GM23338 (cell line): ENCODE data around the gene TICRR. TPM values are rescaled to one million over a fixed set of nuclear protein-coding genes. Genes with fewer than 3 reads are reported as not detected.
"Not testable (repeated sequence)": the region's sequence is repeated elsewhere in the genome, so short reads cannot be mapped to it uniquely, and the experiment has no call there.

Experiments used
- ATAC-seq: fragments of 200-7000 bp; cut with Tn5 transposase; 3 replicates; pipeline ENCODE4 v1.9.1; 2020
- DNase-seq: peaks from one replicate; pipeline ENCODE4 v3.0.0-alpha.2; 2015; ENCODE audit warnings: low spot score
- H2AFZ ChIP-seq: fragments of 200-600 bp; sonication (generic); 2 replicates; pipeline ENCODE4 v1.8.0; 2016; ENCODE audit warnings: antibody characterized with exemption, mild to moderate bottlenecking, moderate library complexity
- H3F3A ChIP-seq: fragments of 200-600 bp; sonication (generic); replicated peaks from 2 replicates; pipeline ENCODE4 v1.8.0; 2017; ENCODE audit warnings: antibody characterized with exemption, mixed run types, low read depth
- H3K27ac ChIP-seq: fragments of 200-600 bp; sonication (generic); 2 replicates; pipeline ENCODE4 v1.6.1; 2016; ENCODE audit warnings: low read depth
- H3K27me3 ChIP-seq: fragments of 200-600 bp; sonication (generic); 2 replicates; pipeline ENCODE4 v1.8.0; 2016; ENCODE audit warnings: mild to moderate bottlenecking, mixed run types, moderate library complexity; ENCODE audit not compliant: insufficient read depth
- H3K36me3 ChIP-seq: fragments of 200-600 bp; sonication (generic); 2 replicates; pipeline ENCODE4 v1.8.0; 2016; ENCODE audit warnings: mild to moderate bottlenecking; ENCODE audit not compliant: insufficient read depth
- H3K4me1 ChIP-seq: fragments of 200-600 bp; sonication (generic); 2 replicates; pipeline ENCODE4 v1.8.0; 2016; ENCODE audit warnings: mild to moderate bottlenecking, moderate library complexity; ENCODE audit not compliant: insufficient read depth
- H3K4me2 ChIP-seq: fragments of 200-600 bp; sonication (generic); 2 replicates; pipeline ENCODE4 v1.7.1; 2017; ENCODE audit warnings: mixed run types
- H3K4me3 ChIP-seq: fragments of 200-600 bp; sonication (generic); 2 replicates; pipeline ENCODE4 v1.6.1; 2016; ENCODE audit warnings: mixed run types
- H3K79me2 ChIP-seq: fragments of 200-600 bp; sonication (generic); replicated peaks from 2 replicates; pipeline ENCODE4 v1.8.0; 2017; ENCODE audit warnings: mild to moderate bottlenecking; ENCODE audit not compliant: insufficient read depth
- H3K9me2 ChIP-seq: fragments of 200-600 bp; sonication (generic); 2 replicates; pipeline ENCODE4 v1.8.0; 2017; ENCODE audit not compliant: insufficient read depth
- H4K20me1 ChIP-seq: fragments of 200-600 bp; sonication (generic); replicated peaks from 2 replicates; pipeline ENCODE4 v1.8.0; 2017; ENCODE audit warnings: mild to moderate bottlenecking; ENCODE audit not compliant: insufficient read depth
- H3K27ac Mint-ChIP-seq: 2 replicates; pipeline ENCODE4 v1.8.0; 2020; ENCODE audit warnings: inconsistent platforms, mild to moderate bottlenecking, moderate library complexity, mixed read lengths
- H3K27me3 Mint-ChIP-seq: 3 replicates; pipeline ENCODE4 v1.8.0; 2022; ENCODE audit warnings: low read depth, mild to moderate bottlenecking, moderate library complexity, mixed read lengths, inconsistent platforms; ENCODE audit not compliant: insufficient read depth, poor library complexity
- H3K36me3 Mint-ChIP-seq: 3 replicates; pipeline ENCODE4 v1.8.0; 2021; ENCODE audit warnings: low read depth, mild to moderate bottlenecking, inconsistent platforms, moderate library complexity, mixed read lengths
- H3K4me1 Mint-ChIP-seq: 3 replicates; pipeline ENCODE4 v1.8.0; 2020; ENCODE audit warnings: mild to moderate bottlenecking, inconsistent platforms, mixed read lengths
- H3K4me3 Mint-ChIP-seq: 3 replicates; pipeline ENCODE4 v1.8.0; 2021; ENCODE audit warnings: moderate library complexity, mild to moderate bottlenecking, inconsistent platforms, mixed read lengths
- H3K9me3 Mint-ChIP-seq: 3 replicates; pipeline ENCODE4 v1.8.0; 2020; ENCODE audit warnings: moderate library complexity, mild to moderate bottlenecking, inconsistent platforms, mixed read lengths
- EZH2phosphoT487 ChIP-seq: fragments of 200-600 bp; sonication (generic); IDR thresholded peaks from one replicate; pipeline ENCODE4 v1.8.1; 2018; ENCODE audit warnings: antibody characterized with exemption; ENCODE audit not compliant: unreplicated experiment
- JUNB ChIP-seq: IDR thresholded peaks from one replicate; pipeline ENCODE4 v1.6.1; 2016; ENCODE audit warnings: antibody characterized with exemption; ENCODE audit not compliant: unreplicated experiment
- STAT1 ChIP-seq: IDR thresholded peaks from one replicate; pipeline ENCODE4 v1.6.1; 2016; ENCODE audit warnings: antibody characterized with exemption; ENCODE audit not compliant: unreplicated experiment
- ZNF114 ChIP-seq: fragments of 250-450 bp; sonication (Bioruptor Pico); IDR thresholded peaks from 2 replicates; pipeline ENCODE4 v1.5.0; 2020; ENCODE audit warnings: mild to moderate bottlenecking, moderate library complexity
- ZNF331 ChIP-seq: fragments of 250-450 bp; sonication (Bioruptor Pico); IDR thresholded peaks from 2 replicates; pipeline ENCODE4 v1.5.0; 2020; ENCODE audit warnings: low read depth, mild to moderate bottlenecking, moderate library complexity
- polyA plus RNA-seq: library from polyadenylated mRNA; unstranded; fragments of >200 nt; fragmentation: Nextera tagmentation; extraction: Ambion mirVana; gene quantifications from 2 replicates; pipeline ENCODE4 v1.2.1, GENCODE V29; 2016
- total RNA-seq: library from RNA; depleted of rRNA; stranded (reverse); fragments of >200 nt; shearing (Covaris generic); gene quantifications from 2 replicates; pipeline ENCODE4 v1.2.3, GENCODE V29; 2014
- TF ChIP-seq, protein P1 (sequence below): fragments of 250-450 bp; sonication (Bioruptor Pico); IDR thresholded peaks from 2 replicates; pipeline ENCODE4 v1.5.0; 2020; ENCODE audit warnings: mild to moderate bottlenecking, moderate library complexity
- TF ChIP-seq, protein P2 (sequence below), 2 experiments: fragments of 200-600 bp in 1 of 2; sonication (generic) in 1 of 2; conservative IDR thresholded peaks; 2 replicates each; pipeline versions ENCODE4 v1.5.1 to v1.6.1; 2016 to 2017; ENCODE audit warnings: antibody characterized with exemption in 2 of 2, low read depth in 2 of 2, mild to moderate bottlenecking in 2 of 2, moderate library complexity in 1 of 2

The TICRR gene
- total and polyA plus RNA-seq, 2 experiments from 2014 or later = 11.2 to 42.3 TPM

DNA sequence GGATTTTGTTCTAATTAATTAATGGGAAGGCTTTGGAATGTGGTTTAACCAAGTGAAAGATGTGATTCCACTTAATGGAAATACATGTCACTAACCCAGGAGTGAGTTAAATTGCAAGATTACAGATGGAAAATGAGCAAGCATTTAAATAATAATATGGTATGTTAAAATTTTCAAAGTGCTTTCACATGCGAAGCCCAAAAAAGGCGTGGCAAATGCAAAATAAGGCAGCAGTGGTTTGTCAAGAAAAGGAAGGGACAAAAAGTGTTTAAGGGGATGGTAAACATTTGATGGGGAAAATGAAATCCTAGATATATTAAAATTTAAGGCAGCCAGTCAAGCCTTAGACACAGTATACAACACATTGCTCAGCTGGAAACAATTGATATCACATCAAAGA is 2.9 kb downstream of the TICRR start (continued):
- TF ChIP-seq, protein P1, sequence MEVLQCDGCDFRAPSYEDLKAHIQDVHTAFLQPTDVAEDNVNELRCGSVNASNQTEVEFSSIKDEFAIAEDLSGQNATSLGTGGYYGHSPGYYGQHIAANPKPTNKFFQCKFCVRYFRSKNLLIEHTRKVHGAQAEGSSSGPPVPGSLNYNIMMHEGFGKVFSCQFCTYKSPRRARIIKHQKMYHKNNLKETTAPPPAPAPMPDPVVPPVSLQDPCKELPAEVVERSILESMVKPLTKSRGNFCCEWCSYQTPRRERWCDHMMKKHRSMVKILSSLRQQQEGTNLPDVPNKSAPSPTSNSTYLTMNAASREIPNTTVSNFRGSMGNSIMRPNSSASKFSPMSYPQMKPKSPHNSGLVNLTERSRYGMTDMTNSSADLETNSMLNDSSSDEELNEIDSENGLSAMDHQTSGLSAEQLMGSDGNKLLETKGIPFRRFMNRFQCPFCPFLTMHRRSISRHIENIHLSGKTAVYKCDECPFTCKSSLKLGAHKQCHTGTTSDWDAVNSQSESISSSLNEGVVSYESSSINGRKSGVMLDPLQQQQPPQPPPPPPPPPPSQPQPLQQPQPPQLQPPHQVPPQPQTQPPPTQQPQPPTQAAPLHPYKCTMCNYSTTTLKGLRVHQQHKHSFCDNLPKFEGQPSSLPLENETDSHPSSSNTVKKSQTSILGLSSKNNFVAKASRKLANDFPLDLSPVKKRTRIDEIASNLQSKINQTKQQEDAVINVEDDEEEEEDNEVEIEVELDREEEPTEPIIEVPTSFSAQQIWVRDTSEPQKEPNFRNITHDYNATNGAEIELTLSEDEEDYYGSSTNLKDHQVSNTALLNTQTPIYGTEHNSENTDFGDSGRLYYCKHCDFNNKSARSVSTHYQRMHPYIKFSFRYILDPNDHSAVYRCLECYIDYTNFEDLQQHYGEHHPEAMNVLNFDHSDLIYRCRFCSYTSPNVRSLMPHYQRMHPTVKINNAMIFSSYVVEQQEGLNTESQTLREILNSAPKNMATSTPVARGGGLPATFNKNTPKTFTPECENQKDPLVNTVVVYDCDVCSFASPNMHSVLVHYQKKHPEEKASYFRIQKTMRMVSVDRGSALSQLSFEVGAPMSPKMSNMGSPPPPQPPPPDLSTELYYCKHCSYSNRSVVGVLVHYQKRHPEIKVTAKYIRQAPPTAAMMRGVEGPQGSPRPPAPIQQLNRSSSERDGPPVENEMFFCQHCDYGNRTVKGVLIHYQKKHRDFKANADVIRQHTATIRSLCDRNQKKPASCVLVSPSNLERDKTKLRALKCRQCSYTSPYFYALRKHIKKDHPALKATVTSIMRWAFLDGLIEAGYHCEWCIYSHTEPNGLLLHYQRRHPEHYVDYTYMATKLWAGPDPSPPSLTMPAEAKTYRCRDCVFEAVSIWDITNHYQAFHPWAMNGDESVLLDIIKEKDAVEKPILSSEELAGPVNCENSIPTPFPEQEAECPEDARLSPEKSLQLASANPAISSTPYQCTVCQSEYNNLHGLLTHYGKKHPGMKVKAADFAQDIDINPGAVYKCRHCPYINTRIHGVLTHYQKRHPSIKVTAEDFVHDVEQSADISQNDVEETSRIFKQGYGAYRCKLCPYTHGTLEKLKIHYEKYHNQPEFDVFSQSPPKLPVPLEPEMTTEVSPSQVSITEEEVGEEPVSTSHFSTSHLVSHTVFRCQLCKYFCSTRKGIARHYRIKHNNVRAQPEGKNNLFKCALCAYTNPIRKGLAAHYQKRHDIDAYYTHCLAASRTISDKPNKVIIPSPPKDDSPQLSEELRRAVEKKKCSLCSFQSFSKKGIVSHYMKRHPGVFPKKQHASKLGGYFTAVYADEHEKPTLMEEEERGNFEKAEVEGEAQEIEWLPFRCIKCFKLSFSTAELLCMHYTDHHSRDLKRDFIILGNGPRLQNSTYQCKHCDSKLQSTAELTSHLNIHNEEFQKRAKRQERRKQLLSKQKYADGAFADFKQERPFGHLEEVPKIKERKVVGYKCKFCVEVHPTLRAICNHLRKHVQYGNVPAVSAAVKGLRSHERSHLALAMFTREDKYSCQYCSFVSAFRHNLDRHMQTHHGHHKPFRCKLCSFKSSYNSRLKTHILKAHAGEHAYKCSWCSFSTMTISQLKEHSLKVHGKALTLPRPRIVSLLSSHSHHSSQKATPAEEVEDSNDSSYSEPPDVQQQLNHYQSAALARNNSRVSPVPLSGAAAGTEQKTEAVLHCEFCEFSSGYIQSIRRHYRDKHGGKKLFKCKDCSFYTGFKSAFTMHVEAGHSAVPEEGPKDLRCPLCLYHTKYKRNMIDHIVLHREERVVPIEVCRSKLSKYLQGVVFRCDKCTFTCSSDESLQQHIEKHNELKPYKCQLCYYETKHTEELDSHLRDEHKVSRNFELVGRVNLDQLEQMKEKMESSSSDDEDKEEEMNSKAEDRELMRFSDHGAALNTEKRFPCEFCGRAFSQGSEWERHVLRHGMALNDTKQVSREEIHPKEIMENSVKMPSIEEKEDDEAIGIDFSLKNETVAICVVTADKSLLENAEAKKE (CRISPR knock-in tag) = no peak
- TF ChIP-seq STAT1 (no peak), ZNF114 (CRISPR knock-in tag) (no peak)

DNA sequence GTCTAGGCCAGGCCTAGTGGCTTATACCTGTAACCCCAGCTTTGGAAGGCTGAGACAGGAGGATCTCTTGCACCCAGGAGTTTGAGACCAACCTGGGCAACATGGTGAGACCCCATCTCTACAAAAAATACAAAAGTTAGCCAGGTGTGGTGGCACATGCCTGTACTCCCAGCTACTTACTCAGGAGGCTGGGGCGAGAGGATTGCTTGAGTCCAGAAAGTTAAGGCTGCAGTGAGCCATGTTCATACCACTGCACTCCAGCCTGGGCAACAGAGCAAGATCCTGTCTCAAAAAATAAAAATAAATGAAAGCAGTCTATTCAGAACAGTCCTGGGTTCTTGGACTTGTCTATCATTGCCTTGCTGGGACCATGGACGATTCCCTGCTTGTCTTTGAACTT is 5.5 kb downstream of the TICRR start:
- Histone ChIP-seq H3K36me3 (peaks cover 37% of the 10 kb centered on the region), H4K20me1 (peaks cover 57% of the 10 kb centered on the region), H3K4me2 (peak overlapping the region; percentile 45; the same call in 1 of the 2 replicates), H3K4me1 (peaks cover 29% of the 10 kb centered on the region), H3K4me3 (0 out of 2 replicates have a peak overlapping the region, but pooled peaks have one; percentile 24), H3K79me2 (peaks cover 99% of the 10 kb centered on the region)
- H3K27me3 ChIP-seq, H3K27ac Mint-ChIP-seq, H3F3A ChIP-seq, H3K9me2 ChIP-seq, H2AFZ ChIP-seq, DNase-seq, H3K9me3 Mint-ChIP-seq, H3K27me3 Mint-ChIP-seq, ATAC-seq, H3K4me3 Mint-ChIP-seq, H3K27ac ChIP-seq: not testable (repeated sequence)
- H3K36me3 Mint-ChIP-seq = peaks cover 64% of the 10 kb centered on the region
- peaks cover 23% of the 10 kb centered on the region; the same call in 2 of the 3 replicates for H3K4me1 Mint-ChIP-seq

DNA sequence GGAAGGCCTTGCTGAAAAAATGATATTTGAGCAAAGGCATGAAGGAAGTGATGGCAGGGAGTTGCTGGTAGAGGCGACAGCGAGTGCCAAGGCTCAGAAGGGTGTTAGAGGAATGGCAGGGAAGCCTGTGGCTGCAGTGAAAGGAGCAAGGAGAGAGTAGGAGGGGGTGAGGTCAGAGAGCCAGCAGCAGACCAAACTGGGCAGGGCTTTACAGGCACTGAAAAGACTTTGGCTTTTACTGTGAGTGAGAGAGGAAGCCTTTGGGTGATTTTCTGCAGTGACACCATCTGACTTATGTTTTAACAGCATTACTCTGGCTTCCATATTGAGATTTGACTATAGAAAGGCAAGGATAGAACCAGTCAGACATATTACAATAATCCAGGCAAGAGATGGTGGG is 11.4 kb downstream of the TICRR start:
- Mint-ChIP-seq H3K4me1 (peaks cover under 1% of the 10 kb centered on the region; the same call in 2 of the 3 replicates), H3K4me3 (no peak overlapping the region), H3K9me3 (no peaks in the 10 kb centered on the region), H3K27me3 (no peaks in the 10 kb centered on the region), H3K27ac (no peak overlapping the region), H3K36me3 (peaks cover 43% of the 10 kb centered on the region)
- Histone ChIP-seq H3K27me3 (no peaks in the 10 kb centered on the region), H3K4me1 (no peaks in the 10 kb centered on the region), H3F3A (no peaks in the 10 kb centered on the region), H3K9me2 (no peaks in the 10 kb centered on the region), H3K4me2 (no peak overlapping the region), H2AFZ (no peak overlapping the region), H3K36me3 (peaks cover 82% of the 10 kb centered on the region), H3K79me2 (peaks cover 75% of the 10 kb centered on the region), H3K4me3 (no peak overlapping the region), H3K27ac (no peak overlapping the region), H4K20me1 (peaks cover 43% of the 10 kb centered on the region)
- TF ChIP-seq ZNF331 (CRISPR knock-in tag) (no peak), ZNF114 (CRISPR knock-in tag) (no peak), EZH2phosphoT487 (no peak), JUNB (no peak)
- TF ChIP-seq, protein P2, sequence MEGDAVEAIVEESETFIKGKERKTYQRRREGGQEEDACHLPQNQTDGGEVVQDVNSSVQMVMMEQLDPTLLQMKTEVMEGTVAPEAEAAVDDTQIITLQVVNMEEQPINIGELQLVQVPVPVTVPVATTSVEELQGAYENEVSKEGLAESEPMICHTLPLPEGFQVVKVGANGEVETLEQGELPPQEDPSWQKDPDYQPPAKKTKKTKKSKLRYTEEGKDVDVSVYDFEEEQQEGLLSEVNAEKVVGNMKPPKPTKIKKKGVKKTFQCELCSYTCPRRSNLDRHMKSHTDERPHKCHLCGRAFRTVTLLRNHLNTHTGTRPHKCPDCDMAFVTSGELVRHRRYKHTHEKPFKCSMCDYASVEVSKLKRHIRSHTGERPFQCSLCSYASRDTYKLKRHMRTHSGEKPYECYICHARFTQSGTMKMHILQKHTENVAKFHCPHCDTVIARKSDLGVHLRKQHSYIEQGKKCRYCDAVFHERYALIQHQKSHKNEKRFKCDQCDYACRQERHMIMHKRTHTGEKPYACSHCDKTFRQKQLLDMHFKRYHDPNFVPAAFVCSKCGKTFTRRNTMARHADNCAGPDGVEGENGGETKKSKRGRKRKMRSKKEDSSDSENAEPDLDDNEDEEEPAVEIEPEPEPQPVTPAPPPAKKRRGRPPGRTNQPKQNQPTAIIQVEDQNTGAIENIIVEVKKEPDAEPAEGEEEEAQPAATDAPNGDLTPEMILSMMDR (conservative IDR thresholded peaks at IDR 0.05; ENCODE audit: low read depth in 2 of 2) = no peak
- ATAC-seq (no peak), DNase-seq (no peak)
